H1 (cell line): ENCODE data around the gene XAGE3. TPM values are rescaled to one million over a fixed set of nuclear protein-coding genes. Genes with fewer than 3 reads are reported as not detected.
"Not testable (repeated sequence)": the region's sequence is repeated elsewhere in the genome, so short reads cannot be mapped to it uniquely, and the experiment has no call there.

ENCODE experiments used
- CTCF ChIA-PET: fragments of 300-600 bp; sonication (Branson Sonifier 250); formaldehyde crosslinking; loops from one replicate; lab custom pipeline; 2021; ENCODE audit not compliant: partially characterized antibody; lab: Charles Lee
- POLR2A ChIA-PET: fragments of 300-600 bp; sonication (Branson Sonifier 250); formaldehyde crosslinking; loops from one replicate; lab custom pipeline; 2021; ENCODE audit warnings: inconsistent platforms; ENCODE audit not compliant: partially characterized antibody; lab: Charles Lee
- DNase-seq, 2 experiments: peaks; one replicate each; pipeline versions ENCODE4 v3.0.0 to v3.0.0-alpha.2; 2010 to 2022; ENCODE audit warnings: low spot score in 2 of 2, low read depth in 1 of 2, mixed read lengths in 1 of 2
- FAIRE-seq: peaks from 2 replicates; lab custom pipeline; 2011; peaks lifted over from hg19 to GRCh38; lab: Jason Lieb, UNC
- H2AFZ ChIP-seq: 2 replicates; pipeline ENCODE4 v1.8.1; 2012; ENCODE audit warnings: low read length, inconsistent platforms
- H2AK5ac ChIP-seq: 2 replicates; pipeline ENCODE4 v1.6.1; 2013; ENCODE audit warnings: low read depth, low read length
- H2BK120ac ChIP-seq: replicated peaks from 2 replicates; pipeline ENCODE3; 2013; ENCODE audit warnings: low read depth, low read length, inconsistent platforms
- H2BK12ac ChIP-seq: 2 replicates; pipeline ENCODE4 v1.6.1; 2013; ENCODE audit warnings: low read depth, low read length
- H2BK15ac ChIP-seq: 2 replicates; pipeline ENCODE4 v1.6.1; 2013; ENCODE audit warnings: low read length
- H2BK20ac ChIP-seq: 2 replicates; pipeline ENCODE4 v1.6.1; 2013; ENCODE audit warnings: low read length
- H2BK5ac ChIP-seq: 2 replicates; pipeline ENCODE4 v1.6.1; 2013; ENCODE audit warnings: low read depth, low read length
- H3K14ac ChIP-seq: 2 replicates; pipeline ENCODE4 v1.6.1; 2013; ENCODE audit warnings: inconsistent platforms; ENCODE audit not compliant: insufficient read length
- H3K18ac ChIP-seq: 2 replicates; pipeline ENCODE4 v1.6.1; 2013; ENCODE audit warnings: low read length; ENCODE audit errors: extremely low read depth
- H3K23ac ChIP-seq: 2 replicates; pipeline ENCODE4 v1.6.1; 2013; ENCODE audit warnings: inconsistent platforms; ENCODE audit not compliant: insufficient read length
- H3K23me2 ChIP-seq: 2 replicates; pipeline ENCODE4 v1.6.1; 2013; ENCODE audit warnings: low read depth, low read length
- H3K27ac ChIP-seq: 2 replicates; pipeline ENCODE4 v1.6.1; 2011; ENCODE audit warnings: low read depth, low read length, inconsistent platforms
- H3K27me3 ChIP-seq, 4 experiments: replicated peaks in 1 of 4; 1 replicate in 1 of 4; 2 replicates in 3 of 4; pipeline versions ENCODE4 v1.6.1 to v1.8.1; 2011 to 2013; ENCODE audit warnings: low read length in 3 of 4, mild to moderate bottlenecking in 3 of 4, inconsistent platforms in 2 of 4, mixed read lengths in 2 of 4, moderate library complexity in 1 of 4; ENCODE audit not compliant: control insufficient read depth in 3 of 4, insufficient read depth in 3 of 4; ENCODE audit errors: extremely low read depth in 1 of 4
- H3K36me3 ChIP-seq, 4 experiments: 2 replicates each; pipeline versions ENCODE4 v1.6.1 to v1.8.1; 2011 to 2013; ENCODE audit warnings: mild to moderate bottlenecking in 4 of 4, low read length in 3 of 4, moderate library complexity in 2 of 4, control low read depth in 1 of 4, inconsistent platforms in 1 of 4; ENCODE audit not compliant: insufficient read depth in 4 of 4, control insufficient read depth in 2 of 4
- H3K4ac ChIP-seq: replicated peaks from 2 replicates; pipeline ENCODE3; 2013; ENCODE audit warnings: low read length, low read depth, mixed read lengths, inconsistent platforms; ENCODE audit not compliant: insufficient read length
- H3K4me1 ChIP-seq, 4 experiments: replicated peaks in 1 of 4; 1 replicate in 1 of 4; 2 replicates in 3 of 4; pipeline versions ENCODE4 v1.6.1 to v1.8.1; 2011 to 2013; ENCODE audit warnings: low read length in 3 of 4, inconsistent platforms in 2 of 4, mixed read lengths in 1 of 4; ENCODE audit not compliant: insufficient read depth in 4 of 4, control insufficient read depth in 3 of 4
- H3K4me2 ChIP-seq, 2 experiments: 2 replicates each; pipeline versions ENCODE4 v1.6.1 to v1.8.1; 2011 to 2013; ENCODE audit warnings: low read depth in 2 of 2, low read length in 2 of 2, control low read depth in 1 of 2, inconsistent platforms in 1 of 2, mild to moderate bottlenecking in 1 of 2; ENCODE audit not compliant: insufficient read depth in 1 of 2
- H3K4me3 ChIP-seq, 4 experiments: fragments of 200-600, 300-600 bp in 1 of 4; sonication (generic), shearing (Covaris generic), sonication (Bioruptor Twin) in 1 of 4; 2 replicates each; pipeline versions ENCODE4 v1.5.1 to v1.8.1; 2011 to 2016; ENCODE audit warnings: low read length in 4 of 4, low read depth in 3 of 4, control low read depth in 2 of 4, inconsistent platforms in 2 of 4, mild to moderate bottlenecking in 2 of 4, mixed read lengths in 1 of 4, moderate library complexity in 1 of 4; ENCODE audit not compliant: insufficient read depth in 2 of 4; ENCODE audit errors: extremely low read depth in 1 of 4
- H3K56ac ChIP-seq: replicated peaks from 2 replicates; pipeline ENCODE3; 2013; ENCODE audit warnings: low read depth, mild to moderate bottlenecking, mixed read lengths, low read length, inconsistent platforms; ENCODE audit not compliant: insufficient read length
- H3K79me1 ChIP-seq: 2 replicates; pipeline ENCODE4 v1.6.1; 2013; ENCODE audit warnings: low read depth, low read length, control low read depth
- H3K79me2 ChIP-seq, 2 experiments: 2 replicates each; pipeline versions ENCODE4 v1.6.1 to v1.8.1; 2012 to 2013; ENCODE audit warnings: low read length in 2 of 2, mild to moderate bottlenecking in 2 of 2, inconsistent platforms in 1 of 2; ENCODE audit not compliant: insufficient read depth in 2 of 2, control insufficient read depth in 1 of 2
- H3K9ac ChIP-seq, 4 experiments: replicated peaks in 1 of 4; 1 replicate in 1 of 4; 2 replicates in 3 of 4; pipeline versions ENCODE4 v1.6.1 to v1.8.1; 2011 to 2013; ENCODE audit warnings: low read depth in 3 of 4, low read length in 3 of 4, control low read depth in 2 of 4, mild to moderate bottlenecking in 2 of 4, moderate library complexity in 2 of 4, inconsistent platforms in 1 of 4; ENCODE audit errors: extremely low read depth in 1 of 4
- H3K9me3 ChIP-seq, 2 experiments: 2 replicates each; pipeline versions ENCODE4 v1.6.1 to v1.8.1; 2012 to 2013; ENCODE audit warnings: mild to moderate bottlenecking in 2 of 2, moderate library complexity in 2 of 2, control low read depth in 1 of 2, inconsistent platforms in 1 of 2, low read depth in 1 of 2, low read length in 1 of 2, mixed read lengths in 1 of 2; ENCODE audit not compliant: insufficient read depth in 2 of 2
- H4K20me1 ChIP-seq, 2 experiments: replicated peaks in 1 of 2; 2 replicates each; pipeline versions ENCODE3 to v1.8.1; 2011 to 2013; ENCODE audit warnings: inconsistent platforms in 2 of 2, low read length in 2 of 2, mild to moderate bottlenecking in 1 of 2; ENCODE audit not compliant: insufficient read depth in 2 of 2, control insufficient read depth in 1 of 2
- H4K5ac ChIP-seq: 2 replicates; pipeline ENCODE4 v1.6.1; 2013; ENCODE audit warnings: low read length, low read depth, mixed read lengths, inconsistent platforms; ENCODE audit not compliant: insufficient read length
- H4K8ac ChIP-seq: 2 replicates; pipeline ENCODE4 v1.8.0; 2013; ENCODE audit warnings: mild to moderate bottlenecking, moderate library complexity, low read length, inconsistent platforms; ENCODE audit not compliant: insufficient read depth; ENCODE audit errors: extremely low read depth
- H4K91ac ChIP-seq: replicated peaks from 2 replicates; pipeline ENCODE3; 2013; ENCODE audit warnings: low read length, mixed read lengths, inconsistent platforms; ENCODE audit not compliant: insufficient read length
- polyA plus RNA-seq, 7 experiments: library from polyadenylated mRNA; depleted of rRNA in 3 of 7; stranded (reverse) in 5 of 7; unstranded in 2 of 7; fragments of >200 nt in 5 of 7; fragments of 200-250 nt in 2 of 7; gene quantifications; 1 replicate in 5 of 7; 2 replicates in 1 of 7; 4 replicates in 1 of 7; pipeline versions ENCODE4 v1.2.1 to v1.2.3, GENCODE V29; 2011 to 2013; ENCODE audit warnings: missing spikeins in 2 of 7, mixed read lengths in 2 of 7
- total RNA-seq: library from RNA; stranded (reverse); fragmentation: NEBNext Ultra II Directional; extraction: Animal tissue kit (Norgen Biotek cat#: 25700); gene quantifications from 2 replicates; pipeline ENCODE4 v1.2.1, GENCODE V29; 2021

The XAGE3 gene
- total and polyA plus RNA-seq, 2 of the 8 experiments (the other 6 are each of a cell fraction or from before 2014, with no cell fraction given) = not detected

- H3K36me3 ChIP-seq, H4K5ac ChIP-seq, H2BK12ac ChIP-seq, H4K20me1 ChIP-seq, H4K91ac ChIP-seq, H3K79me1 ChIP-seq, H3K18ac ChIP-seq, H3K23ac ChIP-seq, H3K4me3 ChIP-seq, H2AK5ac ChIP-seq, H2AFZ ChIP-seq, H3K23me2 ChIP-seq, H3K79me2 ChIP-seq, H3K56ac ChIP-seq, H3K27ac ChIP-seq, H3K4ac ChIP-seq, H2BK20ac ChIP-seq, H3K4me1 ChIP-seq, H4K8ac ChIP-seq, H2BK5ac ChIP-seq, FAIRE-seq, DNase-seq, H3K14ac ChIP-seq, H2BK15ac ChIP-seq, H3K9me3 ChIP-seq, H2BK120ac ChIP-seq, H3K4me2 ChIP-seq, H3K27me3 ChIP-seq, POLR2A ChIA-PET, H3K9ac ChIP-seq: not testable (repeated sequence)
- CTCF ChIA-PET = interaction anchor here (0.6 kb wide), 1 partner anchor 125 kb away, joined by 4 read pairs; no protein-coding TSS in a partner anchor
These were observed 5.9 kb upstream of the XAGE3 start for GRCh38 chrX:52873825-52874224.
